DOHH2 (cell line): ENCODE measurements around the gene R3HDM2.

ENCODE experiments used
- CTCF ChIP-seq: fragments of 200-600 bp; sonication (generic); IDR thresholded peaks from one replicate; pipeline ENCODE4 v1.5.1; 2014; ENCODE audit warnings: antibody characterized with exemption, mild to moderate bottlenecking, low read depth, low read length; ENCODE audit not compliant: poor library complexity, severe bottlenecking
- EZH2phosphoT487 ChIP-seq: fragments of 200-600 bp; sonication (generic); IDR thresholded peaks from 2 replicates; pipeline ENCODE4 v1.6.1; 2017; ENCODE audit warnings: borderline replicate concordance, mild to moderate bottlenecking, antibody characterized with exemption, low read length, moderate library complexity, mixed read lengths

GRCh38 chr12:57430931-57431566 lies at the start of gene R3HDM2:
- TF ChIP-seq CTCF = no peak
- no peak for TF ChIP-seq EZH2phosphoT487
